Astrocyte (in vitro differentiated cells and primary cell): ENCODE data around the gene IDUA. TPM values are rescaled to one million over a fixed set of nuclear protein-coding genes. Genes with fewer than 3 reads are reported as not detected.

Experiments
- DNase-seq: peaks from one replicate; pipeline ENCODE4 v3.0.0-alpha.2; 2010; ENCODE audit warnings: low read depth
- FAIRE-seq: peaks from 2 replicates; lab custom pipeline; 2011; peaks lifted over from hg19 to GRCh38; lab: Jason Lieb, UNC
- H2AFZ ChIP-seq: 2 replicates; pipeline ENCODE4 v1.6.0; 2012; ENCODE audit warnings: low read depth, low read length, inconsistent platforms
- H3K27ac ChIP-seq: 2 replicates; pipeline ENCODE4 v1.5.1; 2011; ENCODE audit warnings: low read depth, low read length, inconsistent platforms
- H3K27me3 ChIP-seq: 2 replicates; pipeline ENCODE4 v1.6.0; 2011; ENCODE audit warnings: low read length, inconsistent platforms; ENCODE audit not compliant: insufficient read depth
- H3K36me3 ChIP-seq: 2 replicates; pipeline ENCODE4 v1.5.1; 2011; ENCODE audit warnings: low read length, inconsistent platforms; ENCODE audit not compliant: insufficient read depth
- H3K4me1 ChIP-seq: 2 replicates; pipeline ENCODE4 v1.5.1; 2011; ENCODE audit warnings: low read length, inconsistent platforms; ENCODE audit not compliant: insufficient read depth
- H3K4me2 ChIP-seq: 2 replicates; pipeline ENCODE4 v1.6.0; 2012; ENCODE audit warnings: low read length, inconsistent platforms
- H3K4me3 ChIP-seq: 2 replicates; pipeline ENCODE4 v1.5.1; 2011; ENCODE audit warnings: low read depth, mild to moderate bottlenecking, low read length, inconsistent platforms; ENCODE audit not compliant: insufficient read depth
- H3K79me2 ChIP-seq: 2 replicates; pipeline ENCODE4 v1.6.0; 2012; ENCODE audit warnings: mild to moderate bottlenecking, low read length, inconsistent platforms; ENCODE audit not compliant: insufficient read depth
- H3K9ac ChIP-seq: 2 replicates; pipeline ENCODE4 v1.6.0; 2012; ENCODE audit warnings: mild to moderate bottlenecking, low read length, inconsistent platforms
- H3K9me3 ChIP-seq: 2 replicates; pipeline ENCODE4 v1.5.1; 2012; ENCODE audit warnings: low read depth, mild to moderate bottlenecking, low read length, inconsistent platforms; ENCODE audit not compliant: insufficient read depth
- H4K20me1 ChIP-seq: 2 replicates; pipeline ENCODE4 v1.6.0; 2012; ENCODE audit warnings: low read length, inconsistent platforms; ENCODE audit not compliant: insufficient read depth
- H3K27ac Mint-ChIP-seq: one replicate; pipeline ENCODE4 v1.8.0; 2021; ENCODE audit warnings: mild to moderate bottlenecking, mixed read lengths; ENCODE audit not compliant: unreplicated experiment
- H3K27me3 Mint-ChIP-seq: one replicate; pipeline ENCODE4 v1.8.0; 2021; ENCODE audit warnings: low read depth, mixed read lengths; ENCODE audit not compliant: unreplicated experiment
- H3K36me3 Mint-ChIP-seq: one replicate; pipeline ENCODE4 v1.8.0; 2021; ENCODE audit warnings: low read depth, mixed read lengths; ENCODE audit not compliant: unreplicated experiment
- H3K4me1 Mint-ChIP-seq: one replicate; pipeline ENCODE4 v1.8.0; 2021; ENCODE audit warnings: low read depth, mixed read lengths; ENCODE audit not compliant: unreplicated experiment
- H3K4me3 Mint-ChIP-seq: one replicate; pipeline ENCODE4 v1.8.0; 2021; ENCODE audit warnings: mild to moderate bottlenecking, moderate library complexity, mixed read lengths; ENCODE audit not compliant: unreplicated experiment
- H3K9me3 Mint-ChIP-seq: one replicate; pipeline ENCODE4 v1.8.0; 2021; ENCODE audit warnings: mild to moderate bottlenecking, mixed read lengths; ENCODE audit not compliant: unreplicated experiment
- CTCF ChIP-seq: IDR thresholded peaks from 2 replicates; pipeline ENCODE4 v1.5.1; 2011; ENCODE audit warnings: low read depth, mild to moderate bottlenecking, inconsistent platforms, low read length, moderate library complexity; ENCODE audit not compliant: insufficient read depth
- EZH2 ChIP-seq: IDR thresholded peaks from 2 replicates; pipeline ENCODE4 v1.6.1; 2012; ENCODE audit warnings: mild to moderate bottlenecking, low read length, inconsistent platforms; ENCODE audit not compliant: insufficient read depth
- total RNA-seq: library from RNA; stranded (reverse); gene quantifications from 2 replicates; pipeline ENCODE4 v1.2.1, GENCODE V29; 2021

IDUA gene
- total RNA-seq, 1 donor from 2014 or later = 20.5 TPM

- no peak for FAIRE-seq
- Histone ChIP-seq H2AFZ (no peak overlapping the region), H3K79me2 (no peaks in the 10 kb centered on the region), H3K27ac (no peak overlapping the region), H4K20me1 (no peaks in the 10 kb centered on the region), H3K4me2 (no peak overlapping the region), H3K4me3 (no peak overlapping the region), H3K9ac (no peak overlapping the region), H3K27me3 (no peaks in the 10 kb centered on the region), H3K9me3 (no peaks in the 10 kb centered on the region), H3K36me3 (no peaks in the 10 kb centered on the region), H3K4me1 (peaks cover 45% of the 10 kb centered on the region)
- Mint-ChIP-seq H3K27ac (no peak overlapping the region), H3K27me3 (no peaks in the 10 kb centered on the region), H3K9me3 (no peaks in the 10 kb centered on the region), H3K4me1 (peaks cover 5% of the 10 kb centered on the region), H3K4me3 (no peak overlapping the region), H3K36me3 (no peaks in the 10 kb centered on the region)
- no peak for DNase-seq
- TF ChIP-seq CTCF = no peak
- no peak for TF ChIP-seq EZH2
Observed at GRCh38 chr4:1036976-1037810, 50.3 kb downstream of the IDUA start.

DNA sequence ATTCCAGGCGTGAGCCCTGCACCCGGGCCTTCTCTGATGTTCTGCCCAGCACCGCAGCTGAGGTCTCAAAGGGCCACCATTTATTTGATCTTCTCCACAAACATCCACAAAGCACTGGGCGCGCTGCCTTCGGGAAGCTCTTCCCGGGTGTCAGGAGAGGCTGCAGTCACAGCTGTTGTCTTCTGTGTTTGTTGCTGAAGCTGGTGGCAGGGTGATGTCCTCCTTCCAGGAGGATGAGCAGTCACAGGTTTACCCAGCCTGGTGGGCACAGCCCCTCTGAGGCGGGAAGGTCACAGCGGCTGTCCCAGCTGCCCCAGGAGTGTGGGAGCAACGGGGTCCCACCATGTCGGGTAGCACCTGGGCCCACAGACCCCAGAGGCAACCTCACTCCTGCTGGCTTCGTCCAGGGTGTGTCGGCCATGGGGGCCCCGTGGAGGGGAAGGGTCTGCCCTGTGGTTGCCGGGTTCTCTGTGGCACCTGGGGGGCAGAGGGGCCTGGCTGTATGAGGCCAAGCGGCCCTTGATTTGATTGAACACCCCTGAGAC lies 52.2 kb downstream of the IDUA start:
- Histone ChIP-seq H3K9ac (peak overlapping the region; percentile 30), H3K27me3 (no peaks in the 10 kb centered on the region), H3K27ac (no peak overlapping the region), H3K79me2 (no peaks in the 10 kb centered on the region), H2AFZ (peak overlapping the region; percentile 28), H3K9me3 (no peaks in the 10 kb centered on the region), H3K4me1 (peaks cover 49% of the 10 kb centered on the region), H4K20me1 (no peaks in the 10 kb centered on the region), H3K4me2 (no peak overlapping the region), H3K4me3 (no peak overlapping the region), H3K36me3 (no peaks in the 10 kb centered on the region)
- Mint-ChIP-seq H3K9me3 (no peaks in the 10 kb centered on the region), H3K36me3 (no peaks in the 10 kb centered on the region), H3K27me3 (no peaks in the 10 kb centered on the region), H3K4me1 (peaks cover 10% of the 10 kb centered on the region), H3K4me3 (no peak overlapping the region), H3K27ac (no peak overlapping the region)
- no peak for FAIRE-seq
- no peak for DNase-seq
- TF ChIP-seq EZH2 (no peak), CTCF (no peak)
